Prostate gland (tissue), 2 donors: ENCODE data around the gene MYH6.

ENCODE experiments used
- CTCF ChIP-seq, 4 experiments: fragments of 200-600 bp in 2 of 4; fragments of 450-650 bp in 2 of 4; sonication (generic) in 2 of 4; IDR thresholded peaks; 1 replicate in 3 of 4; 2 replicates in 1 of 4; pipeline ENCODE4 v1.5.1; 2016 to 2019; ENCODE audit warnings: antibody characterized with exemption in 4 of 4, mild to moderate bottlenecking in 2 of 4, moderate library complexity in 2 of 4
- POLR2A ChIP-seq: fragments of 450-650 bp; IDR thresholded peaks from one replicate; pipeline ENCODE4 v1.6.1; 2016; ENCODE audit warnings: antibody characterized with exemption, mild to moderate bottlenecking

- TF ChIP-seq CTCF (IDR thresholded peaks at IDR 0.05) (no peak), POLR2A (no peak)
Observed at GRCh38 chr14:23355871-23356435, 52.1 kb downstream of the MYH6 start.
